Stimulated activated CD4-positive, alpha-beta T cell treated with anti-CD3 and anti-CD28 coated beads, Interleukin-1b, Interleukin-23, amount 100 ng/mL, for 1 hour (primary cell): ENCODE data around the gene CCT6B.
"Not testable (repeated sequence)": the region's sequence is repeated elsewhere in the genome, so short reads cannot be mapped to it uniquely, and the experiment has no call there.

Experiments
- DNase-seq, 2 donors: peaks; one replicate each; pipeline ENCODE4 v3.0.0-alpha.2; 2020; ENCODE audit warnings: low read depth in 2 of 2

CCT6B gene, protein sequence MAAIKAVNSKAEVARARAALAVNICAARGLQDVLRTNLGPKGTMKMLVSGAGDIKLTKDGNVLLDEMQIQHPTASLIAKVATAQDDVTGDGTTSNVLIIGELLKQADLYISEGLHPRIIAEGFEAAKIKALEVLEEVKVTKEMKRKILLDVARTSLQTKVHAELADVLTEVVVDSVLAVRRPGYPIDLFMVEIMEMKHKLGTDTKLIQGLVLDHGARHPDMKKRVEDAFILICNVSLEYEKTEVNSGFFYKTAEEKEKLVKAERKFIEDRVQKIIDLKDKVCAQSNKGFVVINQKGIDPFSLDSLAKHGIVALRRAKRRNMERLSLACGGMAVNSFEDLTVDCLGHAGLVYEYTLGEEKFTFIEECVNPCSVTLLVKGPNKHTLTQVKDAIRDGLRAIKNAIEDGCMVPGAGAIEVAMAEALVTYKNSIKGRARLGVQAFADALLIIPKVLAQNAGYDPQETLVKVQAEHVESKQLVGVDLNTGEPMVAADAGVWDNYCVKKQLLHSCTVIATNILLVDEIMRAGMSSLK

DNA sequence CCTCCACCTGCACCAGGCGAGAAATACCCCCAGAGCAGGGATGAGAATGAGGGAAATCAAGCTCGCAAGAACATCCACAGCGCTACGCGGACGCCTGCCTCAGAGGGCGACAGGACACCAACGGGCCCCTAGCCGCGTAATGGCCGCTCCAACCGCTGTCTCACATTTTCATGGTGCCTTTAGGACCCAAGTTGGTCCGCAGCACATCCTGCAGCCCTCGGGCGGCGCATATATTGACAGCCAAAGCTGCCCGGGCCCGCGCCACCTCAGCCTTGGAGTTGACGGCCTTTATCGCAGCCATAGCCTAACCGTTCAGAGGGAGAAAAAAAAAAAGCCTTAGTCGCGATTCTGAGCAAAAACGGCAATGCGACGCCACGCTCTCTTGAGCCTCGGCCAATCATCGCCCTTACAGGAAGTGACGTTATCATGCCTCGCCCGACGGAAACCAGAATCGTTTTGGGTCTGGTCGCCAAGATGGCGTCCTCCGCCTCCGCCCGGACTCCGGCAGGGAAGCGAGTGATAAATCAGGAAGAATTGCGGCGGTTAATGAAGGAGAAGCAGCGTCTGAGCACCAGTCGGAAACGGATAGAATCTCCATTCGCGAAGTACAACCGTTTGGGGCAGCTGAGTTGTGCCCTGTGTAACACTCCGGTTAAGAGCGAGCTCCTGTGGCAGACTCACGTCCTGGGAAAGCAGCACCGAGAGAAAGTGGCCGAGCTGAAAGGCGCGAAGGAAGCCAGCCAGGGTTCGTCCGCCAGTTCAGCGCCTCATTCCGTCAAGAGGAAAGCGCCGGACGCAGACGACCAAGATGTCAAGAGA, at the start of gene CCT6B, which contains the start of gene ZNF830:
Gene CCT6B (minus strand): TSS at position 368 of the 819 bp plus-strand sequence. CDS start 67 bp downstream, at position 301.
Gene ZNF830 (plus strand): TSS at position 448 of the 819 bp plus-strand sequence. CDS start 27 bp downstream, at position 475.
- DNase-seq = peak; percentile 55 to 68

DNA sequence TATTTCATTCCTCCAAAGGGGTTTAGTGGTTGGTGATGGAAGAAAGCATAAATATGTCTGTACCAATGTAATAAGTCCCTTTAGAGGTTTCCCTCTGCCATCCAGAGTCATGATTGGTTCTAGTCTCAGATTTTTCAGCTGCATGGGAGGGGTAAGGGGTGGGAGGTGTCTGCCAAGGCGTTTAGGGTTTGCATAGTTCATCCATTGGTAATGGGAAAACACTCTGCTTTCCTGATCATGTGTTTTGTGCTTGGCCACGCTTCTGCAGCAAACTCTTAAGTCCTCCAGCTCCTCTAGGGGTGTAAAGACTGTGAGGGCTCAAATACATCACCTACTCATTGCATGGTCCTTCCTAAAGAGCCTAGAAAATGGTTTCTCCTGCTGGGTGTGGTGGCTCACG, 48.8 kb upstream of the CCT6B start:
- no peak for DNase-seq

DNA sequence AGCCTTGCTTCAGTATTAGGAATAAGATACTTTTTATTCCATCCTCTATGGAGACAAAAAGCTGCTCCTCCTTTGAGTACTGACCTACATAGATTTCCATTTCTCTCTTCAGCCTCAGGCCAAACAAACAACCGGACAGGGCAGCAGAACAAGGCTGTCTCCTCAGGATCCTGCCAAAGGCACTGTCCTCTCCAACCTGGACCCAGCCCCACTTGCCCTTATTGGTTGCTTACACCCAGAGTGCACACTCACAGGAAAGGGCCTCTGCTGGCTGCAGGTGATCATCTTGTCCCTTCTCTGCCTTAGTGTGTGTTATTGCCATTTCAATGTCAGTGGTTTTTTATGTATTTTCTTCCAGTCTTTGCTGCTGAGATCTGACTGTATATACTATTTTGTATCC, 45.7 kb upstream of the CCT6B start:
- DNase-seq = no peak

DNA sequence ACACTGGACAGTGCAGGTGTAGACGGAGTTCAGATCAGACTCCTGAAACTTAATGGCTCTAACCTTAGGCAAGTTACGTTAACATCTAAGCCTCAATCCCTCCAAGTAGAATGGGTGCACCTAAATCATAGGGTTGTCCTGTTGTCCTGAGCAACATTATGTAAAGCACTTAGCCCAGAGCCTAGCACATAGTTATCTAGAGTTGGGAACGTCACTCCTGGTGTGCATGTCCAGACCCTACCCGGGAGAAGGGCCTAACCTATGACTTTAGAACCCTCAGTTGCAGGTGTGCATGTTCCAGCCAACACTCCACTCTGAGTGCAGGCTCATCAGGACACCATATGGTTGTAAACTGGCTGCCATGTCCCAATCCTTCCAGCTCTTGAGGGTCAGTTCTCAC, 45.1 kb upstream of the CCT6B start:
- no peak for DNase-seq

DNA sequence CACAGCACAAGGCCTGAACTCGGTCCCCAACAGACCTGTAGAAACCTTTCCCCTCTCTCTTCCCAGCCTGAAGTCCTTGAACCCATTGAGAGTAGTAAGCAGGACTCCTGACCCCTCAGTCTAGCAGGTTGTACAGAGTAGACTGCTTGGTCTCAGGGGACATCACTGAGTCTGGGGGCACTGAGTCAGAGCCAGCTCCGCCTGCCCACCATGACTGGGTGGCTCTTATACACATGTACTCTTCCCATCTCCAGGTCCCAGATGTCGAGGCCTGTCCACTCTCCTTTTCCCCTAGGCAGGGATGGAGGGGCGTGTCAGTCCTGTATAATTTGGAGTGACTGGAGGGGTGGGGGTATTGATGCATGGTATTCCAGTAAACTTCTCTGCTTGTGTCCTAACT, 42.5 kb upstream of the CCT6B start:
- DNase-seq = no peak

DNA sequence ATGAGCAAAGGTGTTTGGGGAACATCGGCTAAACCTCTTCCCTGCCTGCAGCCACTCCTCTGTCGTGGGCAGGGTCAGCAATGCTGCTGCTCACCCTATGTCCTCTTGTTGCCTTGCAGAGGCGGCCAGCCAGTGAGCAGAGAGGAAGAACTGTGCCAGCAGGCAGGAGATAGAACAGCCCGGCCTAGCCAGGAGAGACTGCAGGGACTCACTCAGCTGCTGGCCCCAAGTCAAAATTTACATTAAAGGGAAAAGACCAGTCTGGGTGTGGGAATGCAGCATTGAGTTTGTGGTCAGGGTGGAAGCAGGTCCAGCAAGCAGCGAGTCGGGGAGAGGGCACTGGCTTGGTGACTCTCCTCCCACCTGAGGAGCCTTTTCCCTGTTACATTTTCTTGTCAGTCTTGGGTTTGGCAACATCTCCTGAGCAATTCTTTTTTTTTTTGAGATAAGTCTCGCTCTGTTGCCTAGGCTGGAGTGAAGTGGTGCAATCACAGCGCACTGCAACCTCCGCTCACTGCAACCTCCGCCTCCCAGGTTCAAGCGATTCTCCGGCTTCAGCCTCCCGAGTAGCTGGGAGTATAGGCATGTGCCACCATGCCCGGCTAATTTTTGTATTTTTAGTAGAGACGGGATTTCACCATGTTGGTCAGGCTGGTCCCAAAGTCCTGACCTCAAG, 41.8 kb upstream of the CCT6B start:
- DNase-seq = no peak

DNA sequence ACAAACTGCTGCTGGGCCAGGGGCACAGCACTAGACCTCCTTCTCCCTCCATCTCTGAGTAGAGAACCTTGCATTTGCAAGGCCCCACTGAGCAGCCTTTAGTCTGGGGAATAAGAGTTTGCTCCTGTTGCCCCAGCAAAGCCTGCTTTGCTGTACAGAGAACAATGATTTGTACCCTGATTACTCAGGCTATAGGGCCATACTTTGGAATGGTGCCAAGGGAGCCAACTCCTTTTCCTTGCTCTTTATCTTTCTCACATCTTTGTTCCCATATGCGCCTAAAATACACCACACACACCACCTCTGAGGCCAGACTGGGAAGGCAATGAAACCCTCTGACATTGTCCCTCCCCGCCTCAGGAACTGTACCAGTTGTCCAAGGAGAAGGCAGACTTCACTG, 40.3 kb upstream of the CCT6B start:
- DNase-seq = no peak

DNA sequence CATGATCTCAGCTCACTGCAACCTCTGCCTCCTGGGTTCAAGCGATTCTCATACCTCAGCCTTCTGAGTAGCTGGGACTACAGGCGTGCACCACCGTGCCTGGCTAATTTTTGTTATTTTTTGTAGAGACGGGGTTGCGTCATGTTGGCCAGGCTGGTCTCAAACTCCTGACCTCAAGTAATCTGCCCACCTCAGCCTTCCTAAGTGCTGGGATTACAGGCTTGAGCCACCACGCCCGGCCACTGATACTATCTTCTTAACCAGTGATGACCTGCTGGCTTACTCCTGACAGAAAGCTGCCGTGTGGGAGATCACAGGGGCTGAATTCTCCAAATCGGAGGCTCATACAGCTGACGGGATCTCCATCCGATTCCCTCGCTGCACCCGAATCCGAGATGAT, 39.7 kb upstream of the CCT6B start:
- DNase-seq = not testable (repeated sequence)

DNA sequence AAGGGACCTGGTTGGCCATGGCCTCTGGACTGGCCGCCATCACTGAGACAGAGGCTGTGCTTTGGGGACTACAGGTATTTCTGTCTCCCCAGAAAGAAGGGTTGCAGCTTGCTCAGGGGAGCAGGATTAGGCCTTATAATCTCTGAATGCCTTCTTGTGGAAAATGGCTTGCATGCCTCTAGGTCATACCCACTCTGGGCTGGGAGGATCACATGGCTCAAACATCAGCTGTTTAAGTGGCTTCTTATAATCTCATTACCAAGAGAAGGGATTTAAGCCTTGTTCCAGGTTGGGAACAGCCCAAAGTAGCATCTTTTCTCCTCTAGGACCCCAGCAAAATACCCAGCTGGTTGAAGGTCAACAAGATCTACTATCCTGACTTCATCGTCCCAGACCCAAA, 38.2 kb upstream of the CCT6B start:
- DNase-seq = no peak

DNA sequence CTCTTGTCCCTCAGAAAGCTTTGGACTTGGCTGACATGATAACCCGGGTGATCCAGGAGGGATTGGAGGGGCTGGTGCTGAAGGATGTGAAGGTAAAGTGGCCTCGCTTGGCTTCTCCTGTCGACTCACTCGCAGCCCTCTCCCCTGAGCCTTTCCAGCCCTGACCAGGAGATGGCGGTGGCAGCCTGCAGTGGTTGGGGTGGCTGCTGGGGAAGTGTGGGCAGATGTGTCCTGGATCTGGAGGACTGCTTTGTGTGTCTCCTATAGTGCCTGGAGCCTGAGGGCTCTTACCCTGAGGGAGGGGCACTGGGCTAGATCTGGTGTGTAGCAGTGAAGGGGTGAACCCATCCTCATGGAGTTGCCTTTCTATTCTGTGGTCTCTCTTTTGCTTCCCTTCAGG, 36.9 kb upstream of the CCT6B start:
- DNase-seq = peak; percentile 58 to 67

DNA sequence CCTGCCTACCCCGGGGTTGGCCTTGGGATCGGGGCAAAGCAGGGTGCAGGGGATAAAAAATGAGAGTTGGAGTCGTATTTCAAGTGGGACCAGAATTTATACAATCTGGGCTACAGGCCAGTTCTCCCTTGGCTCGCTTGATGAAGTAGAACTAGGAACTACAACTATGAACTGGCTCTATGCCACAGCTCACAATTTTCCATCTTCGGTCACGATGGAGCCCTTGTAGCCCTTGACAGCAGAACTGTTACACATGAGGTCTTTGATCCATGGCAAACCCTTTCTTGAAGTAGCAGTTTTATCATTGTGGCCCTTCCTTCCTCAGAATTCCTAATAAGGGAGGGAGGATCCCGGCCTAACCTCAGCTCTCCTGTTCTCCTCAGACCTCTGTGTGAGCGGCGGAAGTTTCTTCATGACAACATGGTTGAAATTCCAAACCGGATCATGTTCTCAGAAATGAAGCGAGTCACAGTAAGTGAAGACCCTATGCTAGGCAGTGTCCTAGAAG, 36.1 kb upstream of the CCT6B start:
- no peak for DNase-seq

DNA sequence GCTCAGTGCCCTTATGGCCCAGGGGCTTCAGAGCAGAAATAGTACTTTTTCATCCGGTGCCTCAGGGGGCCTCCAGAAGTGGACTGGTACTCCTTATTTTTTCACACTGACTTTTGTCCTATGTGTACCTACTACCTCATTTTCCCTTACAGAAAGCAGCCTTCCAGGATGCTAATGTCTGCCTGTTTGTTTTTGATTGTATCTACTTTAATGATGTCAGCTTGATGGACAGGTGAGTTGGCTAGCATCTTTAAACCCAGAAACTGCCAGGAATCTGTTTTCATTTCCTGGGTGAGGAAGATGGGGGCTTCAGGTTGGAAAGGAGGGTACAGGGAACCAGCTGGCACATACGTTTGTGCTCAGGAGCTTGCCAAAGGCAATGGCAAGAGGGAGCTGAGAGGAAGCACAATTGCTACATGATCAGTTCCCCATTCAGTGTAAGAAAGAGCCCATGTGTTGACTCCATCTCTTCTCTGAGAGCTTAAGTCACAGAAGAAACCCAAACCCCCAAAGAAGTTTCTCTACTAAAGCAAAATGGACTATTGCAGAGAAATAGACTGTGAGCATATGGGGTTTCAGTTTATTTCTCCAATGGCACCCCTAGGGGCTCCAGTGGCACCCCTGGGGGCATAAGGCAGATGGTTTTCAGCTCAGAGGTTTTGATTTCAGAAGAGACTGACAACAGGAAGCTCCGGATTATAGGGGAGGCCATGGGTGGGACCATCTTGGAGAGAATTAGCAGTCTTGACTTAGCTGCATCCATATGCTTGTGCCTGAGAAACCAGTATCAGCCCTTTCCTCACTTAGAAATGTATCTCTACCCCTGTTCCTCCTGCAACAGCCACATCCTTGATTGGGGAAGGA, 35.4 kb upstream of the CCT6B start:
- no peak for DNase-seq

DNA sequence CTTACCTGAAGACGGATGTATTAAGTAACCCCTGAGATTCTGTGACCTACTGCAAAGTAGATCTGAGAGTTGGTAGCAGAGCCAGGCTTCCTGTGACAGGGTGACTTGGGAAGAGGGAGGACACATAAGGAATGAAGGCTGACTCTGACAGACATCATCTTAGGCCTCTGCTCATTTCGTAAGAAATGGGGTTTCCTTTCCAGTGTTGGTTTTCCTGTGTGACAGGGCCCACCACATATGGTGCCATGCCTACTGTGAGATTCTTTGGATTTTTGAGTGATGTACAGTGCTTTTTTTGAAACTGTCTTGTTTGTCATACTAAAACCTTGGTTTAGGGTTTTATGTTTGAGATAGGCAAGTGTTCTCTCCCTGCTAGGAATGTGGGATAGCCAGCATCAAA, 31.8 kb upstream of the CCT6B start:
- DNase-seq = no peak

DNA sequence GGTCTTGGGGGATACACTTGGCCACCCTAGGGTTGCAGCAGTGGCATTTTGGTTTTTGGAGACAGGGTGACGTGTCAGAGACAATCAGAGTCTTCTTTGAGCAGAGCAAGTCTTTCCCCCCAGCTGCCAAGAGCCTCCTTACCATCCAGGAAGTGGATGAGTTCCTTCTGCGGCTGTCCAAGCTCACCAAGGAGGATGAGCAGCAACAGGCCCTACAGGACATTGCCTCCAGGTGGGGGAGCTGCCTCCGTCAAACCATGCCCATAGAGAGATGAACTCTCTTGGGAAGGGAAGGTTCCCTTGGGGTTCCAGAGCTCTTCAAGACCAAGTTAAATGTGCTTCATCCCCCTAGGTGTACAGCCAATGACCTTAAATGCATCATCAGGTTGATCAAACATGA, 30.3 kb upstream of the CCT6B start:
- no peak for DNase-seq

DNA sequence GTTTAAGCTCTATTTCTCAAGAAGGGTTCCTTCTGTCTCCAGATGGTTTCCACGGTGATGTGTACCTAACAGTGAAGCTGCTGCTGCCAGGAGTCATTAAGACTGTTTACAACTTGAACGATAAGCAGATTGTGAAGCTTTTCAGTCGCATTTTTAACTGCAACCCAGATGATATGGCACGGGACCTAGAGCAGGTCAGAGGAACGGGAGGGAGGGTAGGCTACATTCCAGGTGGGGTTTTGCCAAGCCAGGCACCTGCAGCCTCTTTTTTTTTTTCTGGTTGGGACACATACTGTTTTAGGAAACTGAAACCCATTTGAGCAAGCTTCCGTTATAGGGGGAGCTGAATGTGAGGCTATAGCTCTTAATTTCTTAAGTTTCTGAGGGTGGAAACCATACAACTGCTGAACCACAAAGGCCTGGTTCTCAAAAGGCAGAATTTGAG, 29.7 kb upstream of the CCT6B start:
- no peak for DNase-seq

DNA sequence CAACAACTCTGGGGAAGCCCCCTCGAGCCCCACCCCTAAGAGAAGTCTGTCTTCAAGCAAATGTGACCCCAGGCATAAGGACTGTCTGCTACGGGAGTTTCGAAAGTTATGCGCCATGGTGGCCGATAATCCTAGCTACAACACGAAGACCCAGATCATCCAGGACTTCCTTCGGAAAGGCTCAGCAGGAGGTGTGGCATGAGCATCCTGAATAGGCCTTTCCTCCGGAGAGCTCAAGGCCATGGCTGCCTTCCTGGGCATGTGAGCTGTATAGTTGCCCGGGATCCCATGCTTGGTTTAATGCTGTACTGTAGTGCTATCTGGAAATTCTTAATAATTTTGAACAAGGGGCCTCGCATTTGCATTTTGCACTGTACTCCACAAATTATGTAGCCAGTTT, 28.2 kb upstream of the CCT6B start:
- no peak for DNase-seq

DNA sequence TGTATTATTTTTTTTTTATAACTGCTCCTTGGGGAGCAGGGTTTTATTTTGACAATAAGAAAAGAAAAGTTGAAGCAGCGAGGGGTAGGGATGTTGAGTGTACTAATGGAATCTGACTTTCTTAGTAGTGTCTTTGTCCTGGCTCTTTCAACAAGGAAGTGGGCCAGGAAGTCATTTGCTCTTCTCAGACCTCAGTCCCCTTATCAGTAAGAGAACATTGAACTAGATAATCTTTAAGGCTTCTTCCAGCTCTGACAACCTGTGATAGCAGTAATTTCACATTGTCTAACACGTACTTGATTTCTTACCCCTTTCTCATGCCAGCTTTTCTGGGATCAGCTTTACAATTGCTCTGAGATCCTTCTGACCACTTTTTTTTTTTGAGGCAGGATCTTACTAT, 27.4 kb upstream of the CCT6B start:
- DNase-seq = no peak

DNA sequence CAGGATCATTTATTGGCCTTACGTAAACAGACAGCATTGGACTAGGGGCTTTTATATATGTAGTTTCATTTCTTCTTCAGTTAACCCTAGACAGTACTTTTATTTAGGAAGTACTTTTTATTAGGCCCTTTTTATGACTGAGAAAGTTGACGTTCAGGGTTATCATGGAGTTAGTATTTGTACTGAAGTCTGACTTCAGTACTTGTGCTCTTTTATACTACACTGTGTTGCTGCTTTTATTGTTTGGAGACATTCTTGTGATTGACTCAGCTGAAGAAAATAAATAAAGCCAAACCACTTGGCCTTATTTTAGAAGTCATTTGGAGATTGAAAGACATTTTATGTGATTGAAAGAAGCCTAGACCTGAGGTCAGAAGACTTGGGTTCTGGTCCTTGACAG, 26.0 kb upstream of the CCT6B start:
- DNase-seq = no peak

DNA sequence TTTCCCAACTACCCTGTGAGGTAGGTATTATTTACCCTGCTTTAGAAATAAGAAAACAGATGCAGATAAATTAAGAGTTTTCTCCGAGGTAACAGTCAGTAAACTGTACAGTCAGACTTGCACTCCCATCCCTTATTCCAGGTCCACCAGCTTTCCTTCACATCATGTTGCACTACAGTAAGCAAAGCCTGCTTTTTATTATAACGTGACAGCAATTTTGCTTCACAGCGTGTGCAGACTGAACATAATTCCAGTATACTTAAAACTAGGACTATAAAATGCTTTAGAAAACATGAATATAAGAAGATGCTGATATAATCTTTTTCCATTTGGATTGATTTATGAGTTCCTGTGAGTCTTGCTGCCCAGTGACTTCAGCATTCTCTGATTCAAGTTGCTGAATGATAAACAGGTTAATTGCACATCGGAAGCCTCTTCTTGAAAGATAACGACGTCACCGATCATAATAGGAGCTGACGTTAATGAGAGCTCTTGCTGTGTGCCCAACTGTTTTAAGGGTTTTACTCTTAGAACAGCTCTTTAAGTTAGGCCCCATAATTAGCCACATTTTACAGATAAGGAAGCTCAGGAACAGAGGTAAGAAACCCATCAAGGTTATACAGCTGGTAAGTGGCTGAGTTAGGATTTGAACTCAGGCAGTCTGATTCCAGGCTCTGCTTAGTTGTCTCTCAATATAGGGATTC, 20.4 kb upstream of the CCT6B start:
- DNase-seq = no peak
